SH-SY5Y (cell line): ENCODE results near the gene AIFM3.

Experiments used
- GATA2 ChIP-seq: IDR thresholded peaks from 2 replicates; pipeline ENCODE4 v1.6.1; 2011; ENCODE audit warnings: mild to moderate bottlenecking, low read depth, low read length
- GATA3 ChIP-seq: IDR thresholded peaks from 2 replicates; pipeline ENCODE4 v1.6.1; 2011; ENCODE audit warnings: low read depth, mild to moderate bottlenecking, low read length, moderate library complexity

The AIFM3 gene

DNA sequence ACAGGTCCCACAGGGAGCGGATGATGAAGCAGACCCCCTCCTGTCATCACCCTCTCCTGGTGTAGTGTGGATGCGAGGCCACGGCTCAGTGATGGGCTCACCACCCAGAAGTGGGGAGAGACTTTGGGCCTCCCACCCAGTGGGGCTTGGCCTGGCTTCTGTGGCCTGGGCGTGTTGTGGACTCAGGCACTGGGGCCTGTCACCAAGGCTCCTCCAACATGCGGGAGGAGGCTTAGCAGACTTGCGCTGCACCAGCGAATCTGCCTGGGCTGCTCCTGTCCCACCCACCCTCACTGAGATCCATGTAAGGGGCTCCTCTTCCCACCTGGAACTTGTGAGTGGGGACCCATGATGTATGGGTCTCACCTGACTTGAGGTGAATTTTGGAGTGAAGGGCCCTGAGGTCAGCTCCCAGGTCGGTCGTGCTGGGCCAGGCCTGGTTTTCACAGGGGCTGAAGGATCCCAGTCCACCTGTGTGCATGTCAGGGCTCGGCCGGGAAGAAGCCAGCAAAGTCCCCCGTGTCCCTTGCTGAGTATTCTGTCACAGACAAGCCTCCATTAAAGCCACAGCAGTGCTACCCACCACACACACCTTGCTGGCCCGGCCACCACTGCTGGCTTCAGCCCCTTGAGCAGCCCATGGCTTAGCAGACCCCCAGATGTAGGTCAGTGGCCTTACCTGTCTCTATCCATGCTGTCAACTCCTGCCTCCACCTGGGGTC, 30.6 kb downstream of the AIFM3 start:
- TF ChIP-seq GATA3 (no peak), GATA2 (no peak)

DNA sequence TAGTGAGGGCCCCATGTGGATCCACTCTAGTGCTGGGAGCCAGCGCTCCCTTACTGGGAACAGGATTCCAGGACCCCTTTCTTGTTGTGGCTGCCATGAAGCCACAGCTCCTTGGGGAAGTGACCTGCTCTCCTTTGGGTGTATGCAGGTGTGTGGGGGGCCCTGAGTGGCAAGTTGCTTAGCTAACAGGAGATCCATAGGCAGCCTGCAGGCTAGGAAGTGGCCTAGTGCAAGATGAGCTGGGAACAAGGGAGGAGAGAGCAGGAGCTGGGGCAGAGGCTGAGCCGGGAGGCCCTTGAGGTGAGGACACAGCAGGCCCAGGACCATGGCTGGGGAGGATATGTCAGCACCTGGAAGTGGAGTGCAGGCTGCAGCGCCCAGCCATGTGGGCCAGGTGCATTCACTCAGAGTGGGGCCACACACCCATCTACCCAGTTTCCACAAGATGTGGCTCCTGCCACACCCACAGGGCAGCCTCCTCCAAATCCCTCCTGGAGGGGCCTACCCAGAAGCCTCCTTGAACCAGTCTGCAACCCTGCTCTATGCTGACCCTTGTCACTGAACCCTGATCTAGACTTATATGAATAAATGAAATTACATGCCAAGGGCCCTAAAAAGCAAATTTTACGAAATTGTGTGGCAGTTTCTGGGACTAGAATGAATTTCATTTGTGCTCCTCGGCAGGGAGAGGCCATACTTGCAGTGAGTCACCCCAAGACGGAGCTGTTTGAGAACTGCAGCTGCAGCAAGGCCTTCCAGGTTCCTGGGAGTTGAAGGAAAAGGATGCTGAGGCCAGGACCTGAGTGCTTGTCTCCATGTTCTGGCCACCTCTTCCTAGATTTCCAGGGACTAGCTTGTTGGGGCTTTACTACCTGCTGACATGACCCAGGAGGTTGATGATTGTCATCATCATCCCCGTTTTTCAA, 31.6 kb downstream of the AIFM3 start:
- TF ChIP-seq GATA3 (no peak), GATA2 (no peak)

DNA sequence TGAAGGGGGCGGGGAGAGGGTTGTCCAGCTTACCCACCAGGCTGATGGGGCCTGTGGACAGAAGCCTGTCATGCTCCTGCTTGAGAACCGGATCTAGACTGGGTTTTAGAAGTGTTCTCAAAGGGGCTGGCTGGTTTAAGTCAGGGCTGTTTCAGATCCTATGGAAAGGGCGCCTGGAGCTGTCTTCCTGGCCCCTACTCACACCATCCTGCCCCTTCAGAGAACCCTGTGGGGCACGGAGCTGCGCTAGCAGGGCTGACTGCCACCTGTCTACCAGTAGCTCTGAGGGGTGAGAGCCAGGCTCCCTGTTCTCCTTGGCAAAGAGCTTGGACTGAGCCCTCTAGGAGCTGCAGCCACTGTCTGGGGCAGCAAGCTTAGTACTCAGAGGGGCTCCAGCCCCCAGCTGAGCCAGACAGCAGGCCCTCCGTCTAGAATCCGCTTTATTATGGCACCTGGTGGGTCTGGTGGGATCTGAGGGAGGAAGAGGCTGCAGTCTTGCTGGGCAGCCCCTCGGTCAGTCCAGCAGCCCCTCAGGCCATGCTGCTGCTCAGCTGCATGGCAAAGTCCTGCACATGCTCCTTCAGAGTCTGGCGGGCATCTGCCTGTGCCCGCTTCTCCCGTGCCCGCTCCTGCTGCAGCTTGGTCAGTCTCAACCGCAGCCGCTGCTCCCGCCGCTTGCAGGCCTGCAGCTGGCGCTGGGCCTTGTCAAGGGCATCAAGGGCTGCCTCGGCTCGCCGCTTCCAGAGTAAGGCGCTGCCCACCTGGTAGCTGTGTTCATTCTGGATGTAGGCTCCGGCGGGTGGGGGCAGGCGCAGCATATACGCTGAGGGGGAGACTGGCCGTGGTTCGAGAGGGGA, 32.5 kb downstream of the AIFM3 start:
- TF ChIP-seq GATA3 (no peak), GATA2 (no peak)

DNA sequence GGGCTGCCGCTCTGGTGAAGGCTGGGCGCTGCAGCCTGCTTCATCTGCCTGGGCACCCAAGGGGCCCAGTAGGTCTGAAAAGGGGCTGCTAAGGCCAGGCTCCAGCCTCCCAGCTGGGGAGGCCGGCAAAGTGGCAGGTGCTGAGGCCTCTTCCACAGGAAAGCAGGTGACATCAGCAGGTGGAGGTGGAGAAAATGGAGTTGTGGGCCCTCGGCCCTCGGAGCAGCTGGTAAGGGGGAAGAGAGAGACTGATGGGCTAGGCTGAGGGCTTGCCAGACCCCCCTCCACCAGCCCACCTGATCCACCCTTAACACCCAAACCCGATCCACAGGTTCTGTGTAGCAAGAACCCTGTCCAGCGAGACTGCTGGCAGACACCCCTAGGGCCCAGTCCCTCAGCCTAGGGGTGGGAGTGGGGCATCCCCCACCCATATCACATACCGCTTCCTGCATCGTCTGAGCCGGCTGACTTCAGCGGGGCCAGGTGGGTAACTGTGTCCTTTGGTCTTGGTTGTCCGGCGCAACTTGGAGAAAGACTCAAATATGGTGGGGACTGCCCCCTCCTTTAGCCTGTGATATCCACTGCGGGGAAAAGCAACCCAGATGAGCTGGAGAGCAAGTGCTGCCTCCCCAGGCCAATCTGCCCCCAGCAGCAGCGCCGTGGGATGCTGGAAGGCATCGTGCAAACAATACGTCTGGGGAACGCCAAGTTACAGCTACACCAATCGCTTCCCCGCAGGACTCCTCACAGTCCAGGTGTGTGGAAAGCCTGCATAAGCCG, 33.3 kb downstream of the AIFM3 start:
- TF ChIP-seq GATA3 (no peak), GATA2 (no peak)

DNA sequence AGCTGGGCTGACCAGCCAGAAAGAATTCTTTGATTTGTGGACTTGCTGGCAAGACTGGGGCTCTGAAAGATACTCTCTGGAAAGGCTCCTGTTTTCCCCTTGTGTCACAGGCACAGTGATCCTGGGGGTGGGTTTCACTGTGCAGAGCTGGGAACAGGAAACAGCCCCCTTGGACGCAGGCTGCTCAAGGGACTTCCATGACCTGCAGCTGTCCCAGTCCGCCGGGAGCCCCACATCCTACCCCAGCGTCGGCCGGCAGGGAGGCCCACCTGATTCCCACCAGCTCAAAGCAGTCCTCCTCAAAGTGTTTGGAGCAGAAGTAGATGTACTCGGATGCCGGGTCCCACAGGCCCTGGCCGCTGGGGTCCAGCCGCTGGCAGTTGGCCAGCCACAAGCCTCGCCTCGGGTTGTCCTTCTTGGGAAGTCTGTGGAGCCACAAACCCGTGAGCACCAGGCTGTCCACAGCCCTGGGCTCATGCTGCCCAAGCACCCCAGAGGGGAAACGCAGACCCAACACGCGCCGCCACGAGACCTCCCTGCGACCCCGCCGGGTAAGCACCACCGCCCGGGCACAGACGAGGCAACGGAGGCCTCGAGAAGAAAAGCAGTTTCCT, 34.0 kb downstream of the AIFM3 start:
- TF ChIP-seq GATA2 = no peak
- no peak for TF ChIP-seq GATA3

DNA sequence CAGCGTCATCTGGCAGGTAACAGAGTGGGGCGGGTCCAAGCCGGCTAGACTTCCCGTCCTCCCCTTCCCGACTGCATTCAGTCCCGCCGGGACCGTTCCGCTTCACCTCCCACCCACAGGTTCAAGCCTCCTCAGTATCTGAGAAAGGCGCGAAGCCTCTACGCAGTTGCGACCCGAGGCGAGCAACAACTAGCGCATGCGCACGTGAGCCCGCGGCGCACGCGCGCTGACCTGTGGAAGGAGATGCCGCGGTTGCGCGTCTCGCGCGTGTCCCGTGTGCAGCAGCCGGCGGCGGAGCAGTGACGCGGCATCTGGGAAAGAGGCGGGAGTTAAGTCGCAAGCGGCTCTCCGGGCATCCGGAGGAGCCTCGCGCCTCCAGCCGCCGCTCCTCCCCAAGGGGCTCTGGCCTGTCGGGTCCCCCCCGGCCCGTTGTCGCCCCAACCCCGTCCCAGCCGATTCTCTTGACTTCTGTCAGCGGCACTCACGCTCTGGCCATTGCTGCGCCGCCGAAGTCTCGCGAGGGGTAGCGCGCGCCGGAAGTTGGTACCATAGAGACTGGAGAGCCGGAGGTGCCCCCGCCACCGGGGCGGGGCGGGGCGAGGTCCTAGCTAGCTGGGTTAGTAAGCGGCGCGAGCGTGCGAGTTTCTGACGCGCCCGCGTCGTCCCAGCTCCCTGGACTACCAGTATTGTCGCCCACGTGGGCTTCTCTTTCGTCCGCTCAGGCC, 34.7 kb downstream of the AIFM3 start, which contains the start of gene THAP7:
Gene THAP7 (minus strand): TSS at position 518 of the 725 bp plus-strand sequence. CDS start 207 bp downstream, at position 311.
- TF ChIP-seq GATA3 (no peak), GATA2 (no peak)

DNA sequence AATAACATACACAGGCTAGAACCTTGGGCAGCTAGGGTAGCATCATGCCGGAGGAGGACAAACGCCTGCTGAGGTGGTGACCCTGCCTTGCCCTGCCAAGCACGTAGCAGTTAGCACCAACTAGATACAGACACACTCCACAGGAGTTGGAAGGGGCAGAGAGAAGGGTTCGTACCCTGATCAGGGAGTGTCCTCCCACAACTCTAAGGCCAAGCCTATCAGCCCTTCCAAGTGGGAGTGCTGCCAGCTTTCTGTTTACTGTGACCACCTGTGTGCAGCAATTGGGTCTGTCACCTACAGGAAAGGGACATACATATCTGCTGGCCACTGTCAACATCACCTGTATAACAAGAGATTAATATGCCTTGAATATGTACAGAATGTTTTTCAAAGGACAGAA, 36.7 kb downstream of the AIFM3 start:
- no peak for TF ChIP-seq GATA2
- no peak for TF ChIP-seq GATA3

DNA sequence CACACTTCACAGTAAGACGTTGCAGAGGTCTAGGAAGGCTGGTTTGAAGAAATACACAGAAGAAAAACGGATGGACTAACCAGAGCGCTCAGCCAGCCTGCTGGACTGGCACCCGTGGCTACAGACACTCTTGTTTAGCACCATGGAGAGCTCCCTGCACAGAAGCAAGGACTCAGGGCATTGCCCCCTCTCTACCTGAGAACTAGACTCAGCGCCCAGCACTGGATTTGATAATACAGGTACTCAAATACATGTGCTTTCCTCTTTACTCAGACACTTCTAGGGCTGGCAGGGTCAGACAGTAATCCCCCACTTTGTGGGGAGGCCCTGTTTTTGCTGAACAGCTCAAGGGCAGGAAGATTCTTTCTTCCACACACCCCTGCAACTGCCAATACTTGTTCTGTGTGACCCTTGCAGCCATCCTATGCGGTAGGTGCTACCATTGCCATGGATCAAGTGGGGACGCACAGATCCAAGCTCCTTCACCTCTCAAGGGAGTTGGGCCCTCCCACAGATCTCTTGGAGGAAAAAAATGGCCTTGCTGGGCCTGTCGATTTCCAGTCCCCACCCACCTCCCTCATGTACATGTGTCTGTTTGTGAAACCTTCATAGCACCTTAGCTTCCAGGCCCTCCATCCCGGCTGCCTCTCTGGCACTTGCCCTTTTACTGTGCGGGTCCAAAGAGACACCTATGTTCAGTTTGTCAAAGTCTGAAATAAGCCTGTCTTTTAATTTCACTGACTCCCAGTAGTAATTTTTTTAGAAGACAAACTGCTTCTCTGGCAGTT, 42.8 kb downstream of the AIFM3 start:
- TF ChIP-seq GATA2 (no peak), GATA3 (no peak)

DNA sequence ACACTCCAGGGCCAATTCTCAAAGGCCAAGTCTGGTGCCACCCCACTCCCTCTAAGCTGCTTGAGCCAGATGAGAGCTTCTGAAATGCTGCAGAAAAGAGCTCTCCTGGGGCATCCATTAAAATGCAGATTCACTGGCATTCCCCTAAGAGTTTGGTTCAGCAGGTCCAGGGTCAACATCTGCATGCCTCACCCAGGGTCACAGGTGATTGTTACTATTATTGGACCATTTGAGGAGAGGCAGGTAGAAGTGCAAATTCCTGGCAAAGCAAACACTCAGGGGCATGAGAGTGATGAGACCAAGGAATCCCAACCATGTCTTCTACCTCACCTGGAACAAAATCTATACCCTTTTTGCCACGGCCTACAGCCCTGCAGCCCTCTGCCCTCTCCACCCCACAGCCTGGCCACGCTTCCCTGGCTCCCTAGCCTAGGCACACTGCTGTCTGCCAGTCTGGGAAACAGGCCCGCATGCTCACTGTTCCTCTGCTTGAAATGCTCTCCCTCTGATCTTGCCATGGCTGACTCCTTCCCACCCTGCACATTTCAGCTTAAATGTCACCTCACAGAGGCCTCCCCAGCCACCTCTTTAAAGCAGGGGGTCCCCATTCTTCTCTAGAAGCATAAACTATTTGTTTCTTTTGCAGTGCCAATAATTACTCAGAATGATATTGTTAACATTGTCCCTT, 43.5 kb downstream of the AIFM3 start:
- TF ChIP-seq GATA2 = no peak
- no peak for TF ChIP-seq GATA3

DNA sequence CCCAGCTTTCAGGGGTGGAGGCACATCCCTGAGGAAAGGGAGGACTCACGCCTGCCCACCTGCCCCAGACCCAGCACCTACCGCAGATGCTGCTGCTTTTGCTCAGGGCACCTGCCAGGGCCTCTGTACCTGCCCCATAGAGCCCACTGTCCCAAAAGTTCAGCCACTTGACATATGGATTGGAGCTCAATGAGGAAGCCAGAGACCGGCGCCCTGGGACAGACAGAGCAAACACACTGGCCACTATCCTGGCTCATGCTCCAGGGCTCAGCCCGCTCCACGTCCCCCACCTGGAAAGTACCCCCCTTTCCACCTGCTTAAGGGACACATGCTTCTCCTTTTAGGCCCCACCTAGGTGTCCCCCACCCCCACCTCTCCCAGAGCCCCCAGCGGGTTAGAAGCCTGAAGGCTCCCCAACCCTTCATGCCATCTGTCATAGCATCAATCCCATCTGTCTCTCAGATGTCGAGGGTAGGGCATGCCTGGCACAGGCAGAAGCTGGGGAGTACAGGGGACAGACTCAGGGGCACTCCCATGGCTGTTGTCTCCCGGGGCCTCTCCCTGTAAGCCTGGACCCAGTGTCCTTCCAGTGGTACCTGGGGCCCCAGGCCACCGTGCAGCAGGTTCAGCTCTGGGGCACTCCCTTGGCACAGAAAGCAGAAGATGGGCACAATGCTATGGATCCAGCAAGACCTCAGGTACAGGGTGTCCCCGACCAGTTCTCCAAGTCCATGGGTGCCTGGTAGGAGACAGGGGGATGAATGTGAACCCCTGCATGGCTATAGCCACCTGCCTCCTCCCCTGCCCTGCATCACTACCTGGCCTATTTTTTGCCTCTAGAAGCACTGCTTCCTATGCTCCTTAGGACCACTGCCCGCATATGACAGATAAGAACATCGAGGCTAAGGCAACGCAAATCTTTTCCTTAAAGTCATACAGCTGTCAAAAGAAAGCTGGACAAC, 45.7 kb downstream of the AIFM3 start:
- no peak for TF ChIP-seq GATA3
- TF ChIP-seq GATA2 = no peak
